SKM-1 (cell line): ENCODE measurements around the gene PITPNM1.

Source experiments
- DNase-seq: peaks from one replicate; lab custom pipeline; 2025; ENCODE audit not compliant: unreplicated experiment; lab: John Stamatoyannopoulos, UW

PITPNM1 gene

DNA sequence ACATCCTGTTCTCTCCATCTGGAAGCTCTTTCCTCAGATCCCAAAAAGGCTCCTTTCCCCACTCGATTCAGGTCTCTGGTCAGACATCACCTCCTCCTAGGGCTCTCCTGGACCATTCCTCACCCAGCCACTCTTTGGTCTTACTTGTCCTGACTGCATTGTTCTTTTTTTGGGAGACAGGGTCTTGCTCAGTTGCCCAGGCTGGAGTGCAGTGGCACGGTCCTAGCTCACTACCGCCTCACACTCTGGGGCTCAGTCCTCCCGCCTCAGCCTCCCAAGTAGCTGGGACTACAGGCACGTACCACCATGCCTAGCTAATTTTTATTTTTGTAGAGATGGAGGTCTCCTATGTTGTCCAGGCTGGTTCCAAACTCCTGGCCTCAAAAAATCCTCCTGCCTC lies 59.6 kb downstream of the PITPNM1 start:
- DNase-seq: no peak

DNA sequence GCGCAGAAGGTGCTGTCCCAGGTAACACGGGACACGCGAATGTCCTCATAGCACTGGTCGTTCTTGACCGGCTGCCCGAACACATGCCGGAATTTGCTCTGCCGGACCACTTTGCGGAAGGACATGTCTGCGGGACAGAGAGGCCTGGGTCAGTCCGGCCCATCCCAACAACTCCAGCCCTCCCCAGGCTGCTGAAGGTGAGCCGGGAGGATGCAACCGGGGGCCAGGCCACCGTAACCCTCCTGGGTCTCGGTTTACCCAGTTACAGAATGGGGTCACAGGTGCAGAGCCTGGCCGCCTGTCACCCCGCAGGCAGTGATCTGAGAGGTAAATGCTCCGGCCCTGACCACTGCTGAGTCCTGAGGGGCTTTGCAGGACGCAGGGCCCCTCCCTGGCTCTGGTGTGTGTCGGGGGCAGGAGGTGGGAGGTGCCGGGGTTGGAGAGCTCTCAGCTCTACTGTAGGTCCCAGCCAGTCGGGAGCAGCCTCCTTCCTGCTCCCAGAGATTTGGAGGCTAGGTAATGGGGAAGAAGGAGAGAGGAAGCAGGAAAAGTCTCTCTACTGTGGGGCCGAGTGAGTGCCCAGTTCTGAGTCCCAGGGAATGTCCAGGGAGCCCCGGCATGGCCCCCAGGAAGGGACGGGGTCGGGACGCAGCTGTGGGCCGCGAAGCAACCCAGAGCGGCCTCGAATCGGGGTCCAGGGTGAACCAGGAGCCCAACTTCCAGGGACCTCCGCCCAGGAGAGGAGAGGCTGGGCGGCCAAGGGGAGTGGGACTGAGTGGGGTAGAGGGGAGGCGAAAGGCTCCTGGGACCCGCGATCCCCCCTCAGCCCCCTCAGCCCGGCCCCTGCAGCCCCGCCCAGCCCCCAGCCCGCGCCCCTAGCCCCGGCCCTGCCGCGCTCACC lies 62.4 kb downstream of the PITPNM1 start:
- DNase-seq: no peak
